ENCODE results near the gene KRT15. TPM values are rescaled to one million over a fixed set of nuclear protein-coding genes. Genes with fewer than 3 reads are reported as not detected.

The KRT15 gene
- total RNA-seq, 4 donors from 2014 or later, result 0.80 to 17.6 (median 7.4) TPM

DNA sequence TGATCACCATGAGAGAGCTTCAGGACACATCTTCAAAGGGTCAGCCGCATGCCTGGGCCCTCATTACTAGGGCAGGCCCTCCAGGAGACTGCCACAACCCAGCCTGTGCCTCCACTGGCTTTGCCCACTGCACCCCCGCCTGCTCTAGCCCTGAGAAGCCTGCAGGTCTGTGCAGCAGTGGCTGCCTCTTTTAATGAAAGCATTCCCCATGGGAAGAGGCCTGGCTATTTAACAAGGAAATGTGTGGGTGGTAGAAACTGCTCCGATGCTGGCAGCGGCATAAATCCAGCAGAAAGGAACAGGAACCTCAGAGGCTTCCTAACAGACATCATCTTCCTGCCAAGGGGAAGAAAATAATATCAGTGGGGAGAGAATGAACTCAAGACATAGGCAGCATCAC is 51.1 kb downstream of the KRT15 start:
- intact Hi-C loops (cut with DNase I; ENCODE audit: low total_unique reads), result no loop called here
- no peak for DNase-seq
- no peak overlapping the region for H3K27ac ChIP-seq
- H3K27me3 ChIP-seq, result no peaks in the 10 kb centered on the region
- in situ Hi-C loops (cut with MboI; ENCODE audit: low pct_ligation_motif_present in 1 of 4, low pct_unique_long_range_greater_than_20kb in 1 of 4, low sequenced_read_pairs in 3 of 4), result no loop called here
- H3K4me3 ChIP-seq, result no peak overlapping the region
- H3K4me1 ChIP-seq, result no peaks in the 10 kb centered on the region
- WGBS, 2 donors (ENCODE audit: low coverage in 1 of 2), result 53 to 70% methylated on average over 2 to 4 of the region's 4 CpGs
- TF ChIP-seq POLR2A (IDR thresholded peaks at IDR 0.05), result no peak
- TF ChIP-seq, protein P1, sequence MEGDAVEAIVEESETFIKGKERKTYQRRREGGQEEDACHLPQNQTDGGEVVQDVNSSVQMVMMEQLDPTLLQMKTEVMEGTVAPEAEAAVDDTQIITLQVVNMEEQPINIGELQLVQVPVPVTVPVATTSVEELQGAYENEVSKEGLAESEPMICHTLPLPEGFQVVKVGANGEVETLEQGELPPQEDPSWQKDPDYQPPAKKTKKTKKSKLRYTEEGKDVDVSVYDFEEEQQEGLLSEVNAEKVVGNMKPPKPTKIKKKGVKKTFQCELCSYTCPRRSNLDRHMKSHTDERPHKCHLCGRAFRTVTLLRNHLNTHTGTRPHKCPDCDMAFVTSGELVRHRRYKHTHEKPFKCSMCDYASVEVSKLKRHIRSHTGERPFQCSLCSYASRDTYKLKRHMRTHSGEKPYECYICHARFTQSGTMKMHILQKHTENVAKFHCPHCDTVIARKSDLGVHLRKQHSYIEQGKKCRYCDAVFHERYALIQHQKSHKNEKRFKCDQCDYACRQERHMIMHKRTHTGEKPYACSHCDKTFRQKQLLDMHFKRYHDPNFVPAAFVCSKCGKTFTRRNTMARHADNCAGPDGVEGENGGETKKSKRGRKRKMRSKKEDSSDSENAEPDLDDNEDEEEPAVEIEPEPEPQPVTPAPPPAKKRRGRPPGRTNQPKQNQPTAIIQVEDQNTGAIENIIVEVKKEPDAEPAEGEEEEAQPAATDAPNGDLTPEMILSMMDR (IDR thresholded peaks at IDR 0.05), result no peak
- TF ChIP-seq EP300 (IDR thresholded peaks at IDR 0.05; ENCODE audit: low read depth), result no peak
- no peak for TF ChIP-seq POLR2AphosphoS5 (IDR thresholded peaks at IDR 0.05)
- H3K9me3 ChIP-seq, result no peaks in the 10 kb centered on the region
- H3K36me3 ChIP-seq, result no peaks in the 10 kb centered on the region

DNA sequence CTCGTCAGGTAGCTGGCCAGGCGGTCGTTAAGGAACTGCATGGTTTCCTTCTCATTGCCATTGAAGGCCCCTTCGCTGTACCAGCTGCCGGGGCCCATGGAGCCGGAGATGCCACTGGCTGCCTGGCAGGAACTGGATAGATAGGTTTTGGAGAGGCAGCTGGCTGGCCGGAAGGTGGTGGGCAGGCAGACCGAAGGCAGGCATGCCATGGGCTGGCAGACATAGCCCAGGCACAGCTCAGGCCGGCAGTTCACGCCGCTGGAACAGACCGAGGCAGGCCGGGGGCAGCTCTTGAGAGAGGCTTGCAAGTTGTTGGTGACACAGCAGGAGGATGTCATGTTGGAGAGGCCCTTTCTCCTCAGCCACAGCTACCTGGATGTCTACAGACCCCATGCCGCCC is 51.7 kb downstream of the KRT15 start, which contains the start of gene KRT32:
Gene KRT32, minus strand, starts transcription at position 399 of the 400 bp plus-strand sequence. Its CDS starts 61 bp downstream, at position 338.
- intact Hi-C loops (cut with DNase I; ENCODE audit: low total_unique reads) (no loop called here), in situ Hi-C loops (cut with MboI; ENCODE audit: low pct_ligation_motif_present in 1 of 4, low pct_unique_long_range_greater_than_20kb in 1 of 4, low sequenced_read_pairs in 3 of 4) (no loop called here)
- H3K36me3 ChIP-seq, result no peaks in the 10 kb centered on the region
- H3K9me3 ChIP-seq, result no peaks in the 10 kb centered on the region
- DNase-seq, result no peak
- H3K27me3 ChIP-seq, result no peaks in the 10 kb centered on the region
- 87% methylated on average over 9 of the region's 14 CpGs; no CpG with 5 or more reads in 1 of the 2 donors for WGBS, 2 donors (ENCODE audit: low coverage in 1 of 2)
- H3K27ac ChIP-seq, result no peak within 1 kb of the TSS
- H3K4me3 ChIP-seq, result no peak within 1 kb of the TSS
- TF ChIP-seq EP300 (IDR thresholded peaks at IDR 0.05; ENCODE audit: low read depth) (no peak), POLR2A (IDR thresholded peaks at IDR 0.05) (no peak), POLR2AphosphoS5 (IDR thresholded peaks at IDR 0.05) (no peak)
- TF ChIP-seq, protein P1 (IDR thresholded peaks at IDR 0.05), result no peak
- H3K4me1 ChIP-seq, result no peaks in the 10 kb centered on the region

DNA sequence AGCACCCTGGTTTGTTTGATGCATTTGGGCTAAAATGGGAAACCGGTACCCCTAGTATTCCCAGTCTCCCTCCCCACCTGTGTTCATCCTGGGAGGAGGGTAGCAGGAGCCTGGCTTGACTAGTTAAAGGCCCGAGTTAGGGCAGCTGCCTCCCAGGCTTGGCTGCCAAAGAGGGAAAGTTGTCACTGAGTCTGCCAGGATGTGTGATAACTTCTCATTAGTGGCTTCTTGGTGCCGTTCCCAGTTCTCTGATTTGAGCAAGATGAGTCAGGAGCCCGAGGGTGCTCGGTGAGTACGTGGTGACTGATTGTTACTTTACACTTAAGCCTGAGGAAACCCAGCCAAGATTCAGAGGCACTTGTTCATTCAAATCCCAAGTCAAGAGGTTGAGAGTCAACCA is 54.0 kb downstream of the KRT15 start:
- DNase-seq, result no peak
- Histone ChIP-seq H3K27me3 (no peaks in the 10 kb centered on the region), H3K27ac (no peak overlapping the region), H3K4me3 (no peak overlapping the region), H3K4me1 (no peaks in the 10 kb centered on the region), H3K36me3 (no peaks in the 10 kb centered on the region), H3K9me3 (no peaks in the 10 kb centered on the region)
- intact Hi-C loops (cut with DNase I; ENCODE audit: low total_unique reads), result no loop called here
- in situ Hi-C loops (cut with MboI; ENCODE audit: low pct_ligation_motif_present in 1 of 4, low pct_unique_long_range_greater_than_20kb in 1 of 4, low sequenced_read_pairs in 3 of 4), result no loop called here
- 49% methylated on average over 6 of the region's 6 CpGs; no CpG with 5 or more reads in 1 of the 2 donors for WGBS, 2 donors (ENCODE audit: low coverage in 1 of 2)
- TF ChIP-seq, protein P1 (IDR thresholded peaks at IDR 0.05), result no peak

- H3K4me3 ChIP-seq, result no peak overlapping the region
- H3K27me3 ChIP-seq, result no peaks in the 10 kb centered on the region
- H3K4me1 ChIP-seq, result no peaks in the 10 kb centered on the region
- in situ Hi-C loops (cut with MboI; ENCODE audit: low pct_ligation_motif_present in 1 of 4, low pct_unique_long_range_greater_than_20kb in 1 of 4, low sequenced_read_pairs in 3 of 4), result no loop called here
- no peak for TF ChIP-seq POLR2AphosphoS5 (IDR thresholded peaks at IDR 0.05)
- no peak for TF ChIP-seq POLR2A (IDR thresholded peaks at IDR 0.05)
- TF ChIP-seq EP300 (IDR thresholded peaks at IDR 0.05; ENCODE audit: low read depth), result no peak
- TF ChIP-seq, protein P1 (IDR thresholded peaks at IDR 0.05), result no peak
- 84% methylated on average over 11 of the region's 11 CpGs; no CpG with 5 or more reads in 1 of the 2 donors for WGBS, 2 donors (ENCODE audit: low coverage in 1 of 2)
- H3K36me3 ChIP-seq, result no peaks in the 10 kb centered on the region
- no peak overlapping the region for H3K27ac ChIP-seq
- no peak for DNase-seq
- intact Hi-C loops (cut with DNase I; ENCODE audit: low total_unique reads), result no loop called here
- H3K9me3 ChIP-seq, result no peaks in the 10 kb centered on the region
Measured at GRCh38 chr17:41464173-41464572, 54.5 kb downstream of the KRT15 start.
